ENCODE results near the gene ISG20L2.

ISG20L2 gene

DNA sequence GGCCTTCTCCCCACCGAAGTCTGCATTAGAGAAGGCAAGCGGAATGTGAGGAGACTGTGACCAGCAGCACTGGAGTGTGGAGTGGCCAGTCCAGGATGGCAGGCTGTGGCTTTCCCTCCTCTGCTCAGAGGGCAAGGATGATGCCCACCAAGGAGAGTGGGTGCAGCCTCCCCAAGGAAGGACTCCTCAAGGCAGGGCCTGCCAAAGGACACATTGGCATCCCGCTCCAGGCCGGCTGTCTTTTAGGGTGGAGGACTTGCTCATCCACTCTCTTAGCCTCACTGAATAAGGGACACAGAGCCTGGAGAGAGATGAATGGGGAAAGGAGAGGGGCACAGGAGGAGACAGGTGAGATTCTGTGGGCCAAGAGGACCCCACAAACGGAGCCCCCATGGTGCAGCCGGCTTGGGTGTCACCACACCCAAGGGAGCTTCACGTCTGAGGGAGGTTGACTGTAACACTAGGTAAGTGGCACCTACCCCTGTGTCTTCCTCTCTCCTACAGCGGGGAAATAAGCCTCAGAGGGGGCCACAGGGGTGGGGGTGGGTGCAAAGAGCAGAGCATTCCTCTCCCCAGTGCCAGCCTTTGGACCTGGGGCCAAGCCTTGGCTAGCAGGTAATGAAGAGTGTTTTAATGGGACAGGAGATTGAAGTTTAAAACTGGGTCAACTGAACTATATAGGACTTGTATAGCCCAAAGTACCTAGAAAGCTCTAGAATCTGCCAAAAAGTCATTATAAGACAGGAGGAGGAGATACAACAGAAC, 47.2 kb downstream of the ISG20L2 start:
- H3K4me1 ChIP-seq (ENCODE audit: control insufficient read depth in 5 of 5, insufficient read depth in 5 of 5, low read length in 5 of 5) = peaks cover 0 to 15% (median 12%) of the 10 kb centered on the region in 5 donors
- H3K27ac ChIP-seq (ENCODE audit: low read depth, low read length) = no peak overlapping the region
- no peaks in the 10 kb centered on the region for H3K9me3 ChIP-seq (ENCODE audit: control insufficient read depth in 5 of 5, low read length in 5 of 5)
- peaks cover 13 to 56% (median 24%) of the 10 kb centered on the region in 5 donors for H3K27me3 ChIP-seq (ENCODE audit: control insufficient read depth in 5 of 5, insufficient read depth in 4 of 5, low read length in 5 of 5)
- no peak overlapping the region for H3K4me3 ChIP-seq (ENCODE audit: low read depth in 1 of 5, low read length in 5 of 5)
- no peak overlapping the region for H3K9ac ChIP-seq (ENCODE audit: low read length in 5 of 5)
- H3K36me3 ChIP-seq (ENCODE audit: control insufficient read depth in 5 of 5, insufficient read depth in 5 of 5, low read length in 5 of 5) = no peaks in the 10 kb centered on the region

DNA sequence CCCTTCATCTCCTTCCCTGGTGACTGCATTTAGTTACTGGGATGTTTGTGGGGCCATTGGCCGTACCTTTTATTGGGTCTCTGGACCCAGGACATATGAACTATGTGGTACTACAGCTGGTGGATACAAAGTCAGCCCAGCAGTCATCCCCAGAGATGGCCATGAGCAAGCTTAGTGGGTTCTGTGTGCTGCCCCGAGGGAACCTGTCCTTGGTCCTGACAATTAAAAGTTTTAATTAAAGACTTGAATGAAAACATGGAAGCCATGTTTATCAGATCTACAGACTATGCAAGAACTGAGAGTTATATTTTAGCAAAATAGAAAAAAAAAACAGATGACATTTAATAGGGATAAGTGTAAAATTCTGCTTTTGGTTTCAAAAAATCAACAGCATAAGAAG, 48.5 kb downstream of the ISG20L2 start:
- Histone ChIP-seq H3K4me3 (ENCODE audit: low read depth in 1 of 5, low read length in 5 of 5) (no peak overlapping the region), H3K4me1 (ENCODE audit: control insufficient read depth in 5 of 5, insufficient read depth in 5 of 5, low read length in 5 of 5) (peaks cover 0 to 26% (median 18%) of the 10 kb centered on the region in 5 donors), H3K9ac (ENCODE audit: low read length in 5 of 5) (no peak overlapping the region), H3K9me3 (ENCODE audit: control insufficient read depth in 5 of 5, low read length in 5 of 5) (no peaks in the 10 kb centered on the region), H3K27ac (ENCODE audit: low read depth, low read length) (no peak overlapping the region), H3K27me3 (ENCODE audit: control insufficient read depth in 5 of 5, insufficient read depth in 4 of 5, low read length in 5 of 5) (peaks cover 13 to 64% (median 34%) of the 10 kb centered on the region in 5 donors), H3K36me3 (ENCODE audit: control insufficient read depth in 5 of 5, insufficient read depth in 5 of 5, low read length in 5 of 5) (peaks cover 0 to under 1% (median 0%) of the 10 kb centered on the region in 5 donors)

DNA sequence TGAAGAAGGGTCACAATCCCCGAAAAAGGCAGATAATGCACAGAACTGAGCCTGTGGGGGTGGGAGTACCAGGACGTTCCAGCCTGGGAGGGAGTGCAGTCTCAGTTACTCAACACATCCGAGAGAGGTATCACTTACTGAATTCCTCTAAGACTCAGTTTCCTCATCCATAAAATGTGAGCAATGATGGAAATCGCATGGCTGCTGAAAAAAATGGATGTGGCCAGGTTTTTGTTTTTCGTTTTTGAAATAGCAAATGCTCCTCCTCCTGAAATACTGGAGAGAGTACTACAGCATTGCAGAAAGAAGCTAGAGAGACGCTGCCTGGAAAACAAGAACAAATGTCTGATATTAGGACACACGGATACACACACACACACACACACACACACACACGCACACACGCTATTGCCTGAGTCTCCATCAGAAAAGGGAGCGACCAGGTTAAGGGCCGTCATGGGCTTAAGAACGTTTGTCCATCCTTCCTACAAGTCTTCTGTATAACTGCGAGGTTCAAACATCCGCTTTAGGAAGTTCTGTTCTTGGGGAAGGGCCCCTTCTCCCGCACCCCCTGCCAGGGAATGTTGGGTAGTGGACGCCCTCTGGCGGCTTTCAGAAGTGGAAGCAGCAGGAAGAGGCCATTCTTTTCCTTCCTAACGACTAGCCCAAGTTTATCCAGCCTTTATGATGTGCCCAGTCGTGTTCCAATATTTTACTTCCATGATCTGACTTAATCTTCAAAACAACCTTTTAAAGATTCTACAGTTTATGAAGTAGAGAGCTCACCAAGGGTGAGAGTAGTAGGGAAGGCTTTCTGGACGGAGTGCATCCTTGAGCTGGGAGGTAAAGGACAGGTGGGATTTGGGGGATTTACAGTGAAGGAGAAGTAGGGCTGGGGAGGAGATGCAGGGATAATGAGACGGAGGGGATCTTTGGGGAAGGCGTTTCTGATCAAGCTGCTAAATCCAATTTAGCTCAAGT, 50.7 kb downstream of the ISG20L2 start:
- peak overlapping the region in 1 of 5 donors; percentile 66 for H3K9ac ChIP-seq (ENCODE audit: low read length in 5 of 5)
- H3K4me3 ChIP-seq (ENCODE audit: low read depth in 1 of 5, low read length in 5 of 5) = peak overlapping the region; percentile 21 to 72 (median 69)
- H3K36me3 ChIP-seq (ENCODE audit: control insufficient read depth in 5 of 5, insufficient read depth in 5 of 5, low read length in 5 of 5) = peaks cover 0 to 15% (median 8%) of the 10 kb centered on the region in 5 donors
- H3K4me1 ChIP-seq (ENCODE audit: control insufficient read depth in 5 of 5, insufficient read depth in 5 of 5, low read length in 5 of 5) = peaks cover 0 to 45% (median 28%) of the 10 kb centered on the region in 5 donors
- peak overlapping the region; percentile 52 for H3K27ac ChIP-seq (ENCODE audit: low read depth, low read length)
- no peaks in the 10 kb centered on the region for H3K9me3 ChIP-seq (ENCODE audit: control insufficient read depth in 5 of 5, low read length in 5 of 5)
- H3K27me3 ChIP-seq (ENCODE audit: control insufficient read depth in 5 of 5, insufficient read depth in 4 of 5, low read length in 5 of 5) = peaks cover 19 to 65% (median 34%) of the 10 kb centered on the region in 5 donors

DNA sequence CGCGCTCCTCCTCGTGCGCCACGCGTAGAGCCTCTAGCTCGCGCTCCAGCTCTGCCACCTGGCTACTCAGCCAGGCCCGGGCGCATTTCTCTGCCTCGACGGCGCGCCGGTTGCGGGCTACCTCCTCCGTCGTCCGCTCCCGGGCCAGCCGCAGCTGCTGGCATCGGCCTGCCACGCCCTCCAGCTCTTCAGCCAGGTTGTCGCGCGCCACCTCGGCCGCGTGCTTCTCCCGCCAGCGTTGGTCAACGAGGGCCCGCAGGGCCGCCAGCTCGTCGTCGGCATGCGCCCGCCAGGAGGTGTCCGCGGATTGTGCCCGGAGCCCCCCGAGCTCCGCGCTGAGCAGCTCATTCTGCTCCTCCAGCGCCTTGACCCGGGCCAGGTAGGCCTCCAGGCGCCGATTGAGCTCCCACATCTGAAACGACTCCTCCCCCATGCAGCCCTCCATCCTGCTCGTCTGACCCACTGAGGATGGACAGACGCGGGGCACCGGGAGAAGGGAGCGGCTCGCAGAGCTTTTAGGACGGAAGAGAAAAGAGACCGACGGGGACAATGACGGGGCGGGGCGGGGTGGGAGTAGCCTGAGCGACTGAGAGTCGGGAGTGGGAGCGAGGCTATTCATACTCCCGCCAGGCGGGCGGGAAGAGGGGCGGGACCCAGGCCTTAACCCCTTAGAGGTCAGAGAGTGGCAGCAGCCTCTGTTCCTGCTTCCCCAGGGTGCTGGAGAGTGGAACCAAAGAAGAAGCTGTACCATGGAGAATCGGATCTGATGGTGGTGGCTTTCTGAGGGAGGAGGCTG, 51.5 kb downstream of the ISG20L2 start, which contains the start of gene NES:
Gene NES, minus strand, starts transcription at position 588 of the 796 bp plus-strand sequence. Its CDS starts 143 bp downstream, at position 445.
- peaks cover 19 to 64% (median 34%) of the 10 kb centered on the region in 5 donors for H3K27me3 ChIP-seq (ENCODE audit: control insufficient read depth in 5 of 5, insufficient read depth in 4 of 5, low read length in 5 of 5)
- peaks cover 0 to 49% (median 28%) of the 10 kb centered on the region in 5 donors for H3K4me1 ChIP-seq (ENCODE audit: control insufficient read depth in 5 of 5, insufficient read depth in 5 of 5, low read length in 5 of 5)
- H3K9me3 ChIP-seq (ENCODE audit: control insufficient read depth in 5 of 5, low read length in 5 of 5) = no peaks in the 10 kb centered on the region
- H3K4me3 ChIP-seq (ENCODE audit: low read depth in 1 of 5, low read length in 5 of 5) = peak within 1 kb of the TSS; percentile 25 to 72 (median 69)
- peak within 1 kb of the TSS; percentile 62 for H3K27ac ChIP-seq (ENCODE audit: low read depth, low read length)
- H3K9ac ChIP-seq (ENCODE audit: low read length in 5 of 5) = peak within 1 kb of the TSS in 3 of 5 donors; percentile 66 to 72 (median 70)
- peaks cover 0 to 23% (median 8%) of the 10 kb centered on the region in 5 donors for H3K36me3 ChIP-seq (ENCODE audit: control insufficient read depth in 5 of 5, insufficient read depth in 5 of 5, low read length in 5 of 5)

DNA sequence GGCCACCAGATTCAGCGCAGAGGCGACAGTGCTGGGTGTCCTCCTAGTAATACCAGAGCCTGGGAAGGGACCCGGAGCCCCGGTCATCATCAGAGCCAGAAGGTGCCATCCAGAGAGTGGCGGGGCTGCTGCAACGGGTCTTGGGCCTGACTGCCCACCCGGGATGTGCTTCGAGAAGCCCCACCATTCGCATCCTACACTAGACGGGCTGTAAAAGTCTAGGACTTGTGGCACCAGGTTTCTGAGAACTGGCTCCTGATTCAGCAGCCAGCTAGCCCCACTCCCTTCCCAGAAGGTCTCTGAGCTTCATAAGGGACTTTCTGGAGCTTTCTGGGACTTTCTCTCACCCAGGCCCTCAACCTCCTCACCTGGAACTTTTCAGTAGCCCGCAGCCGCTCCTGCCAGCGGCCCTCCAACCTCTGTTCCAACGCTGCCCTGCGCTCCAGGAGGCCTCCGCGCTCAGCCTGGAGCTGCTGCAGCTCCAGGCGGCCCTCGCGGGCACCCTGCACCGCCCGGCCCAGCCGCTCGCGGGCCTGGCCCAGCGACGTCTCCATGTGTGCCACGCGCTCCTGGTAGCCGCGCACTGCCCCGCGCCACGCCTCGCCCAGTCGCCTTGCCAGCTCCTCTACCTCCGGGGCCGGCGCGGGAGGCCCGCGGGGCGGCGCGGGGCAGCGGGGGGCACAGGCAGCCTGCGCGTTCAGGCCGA, 52.3 kb downstream of the ISG20L2 start:
- H3K4me3 ChIP-seq (ENCODE audit: low read depth in 1 of 5, low read length in 5 of 5) = peak overlapping the region; percentile 1 to 70 (median 69)
- H3K27ac ChIP-seq (ENCODE audit: low read depth, low read length) = peak overlapping the region; percentile 62
- H3K27me3 ChIP-seq (ENCODE audit: control insufficient read depth in 5 of 5, insufficient read depth in 4 of 5, low read length in 5 of 5) = peaks cover 17 to 58% (median 30%) of the 10 kb centered on the region in 5 donors
- H3K4me1 ChIP-seq (ENCODE audit: control insufficient read depth in 5 of 5, insufficient read depth in 5 of 5, low read length in 5 of 5) = peaks cover 0 to 50% (median 28%) of the 10 kb centered on the region in 5 donors
- H3K9ac ChIP-seq (ENCODE audit: low read length in 5 of 5) = peak overlapping the region in 3 of 5 donors; percentile 31 to 72 (median 47)
- peaks cover 0 to 24% (median 8%) of the 10 kb centered on the region in 5 donors for H3K36me3 ChIP-seq (ENCODE audit: control insufficient read depth in 5 of 5, insufficient read depth in 5 of 5, low read length in 5 of 5)
- H3K9me3 ChIP-seq (ENCODE audit: control insufficient read depth in 5 of 5, low read length in 5 of 5) = no peaks in the 10 kb centered on the region

DNA sequence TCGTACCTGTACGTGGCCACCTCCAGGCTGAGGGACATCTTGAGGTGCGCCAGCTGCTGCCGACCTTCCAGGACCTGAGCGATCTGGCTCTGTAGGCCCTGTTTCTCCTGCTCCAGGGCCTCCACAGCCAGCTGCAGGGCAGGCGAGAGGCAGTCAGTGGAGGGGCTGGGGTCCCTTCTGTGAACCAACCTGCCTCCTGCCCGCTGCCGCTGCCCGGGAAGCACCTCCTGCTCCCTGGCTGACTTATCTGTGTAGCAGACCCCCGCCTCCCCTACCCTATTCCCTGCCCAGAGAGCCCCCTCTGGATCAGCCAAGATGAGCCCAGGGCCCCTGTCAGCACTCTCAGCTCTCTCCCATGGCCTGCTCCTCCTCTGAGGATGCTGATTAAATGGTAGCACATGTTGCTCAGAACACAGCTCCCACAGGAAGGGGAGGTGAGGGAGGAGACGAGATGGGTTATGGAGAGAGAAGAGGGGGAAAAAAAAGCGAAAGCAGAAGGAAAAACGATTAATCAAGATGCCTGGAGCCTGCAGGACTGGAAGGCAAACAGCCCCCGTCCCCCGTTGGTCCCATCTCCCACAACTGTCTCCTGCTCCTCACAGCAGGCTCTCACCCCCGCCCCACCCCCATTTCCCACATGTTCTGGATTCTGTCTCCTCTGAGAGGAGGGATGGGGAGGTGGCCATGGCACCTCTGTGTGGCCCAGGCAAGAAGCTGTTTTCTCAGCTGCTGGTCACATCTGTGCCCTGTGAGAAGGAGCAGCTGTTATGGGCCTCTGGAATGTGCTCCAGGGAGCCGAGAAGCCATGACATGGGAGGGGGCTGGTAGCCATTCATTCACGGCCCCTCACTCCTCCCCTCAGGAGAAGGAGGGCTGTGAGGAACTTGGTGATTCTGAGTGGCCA, 53.1 kb downstream of the ISG20L2 start:
- Histone ChIP-seq H3K9ac (ENCODE audit: low read length in 5 of 5) (peak overlapping the region in 3 of 5 donors; percentile 47 to 72 (median 47)), H3K4me3 (ENCODE audit: low read depth in 1 of 5, low read length in 5 of 5) (peak overlapping the region in 4 of 5 donors; percentile 48 to 70 (median 69)), H3K27ac (ENCODE audit: low read depth, low read length) (peak overlapping the region; percentile 62), H3K27me3 (ENCODE audit: control insufficient read depth in 5 of 5, insufficient read depth in 4 of 5, low read length in 5 of 5) (peaks cover 13 to 57% (median 25%) of the 10 kb centered on the region in 5 donors), H3K9me3 (ENCODE audit: control insufficient read depth in 5 of 5, low read length in 5 of 5) (no peaks in the 10 kb centered on the region), H3K4me1 (ENCODE audit: control insufficient read depth in 5 of 5, insufficient read depth in 5 of 5, low read length in 5 of 5) (peaks cover 0 to 56% (median 28%) of the 10 kb centered on the region in 5 donors), H3K36me3 (ENCODE audit: control insufficient read depth in 5 of 5, insufficient read depth in 5 of 5, low read length in 5 of 5) (peaks cover 0 to 28% (median 8%) of the 10 kb centered on the region in 5 donors)

DNA sequence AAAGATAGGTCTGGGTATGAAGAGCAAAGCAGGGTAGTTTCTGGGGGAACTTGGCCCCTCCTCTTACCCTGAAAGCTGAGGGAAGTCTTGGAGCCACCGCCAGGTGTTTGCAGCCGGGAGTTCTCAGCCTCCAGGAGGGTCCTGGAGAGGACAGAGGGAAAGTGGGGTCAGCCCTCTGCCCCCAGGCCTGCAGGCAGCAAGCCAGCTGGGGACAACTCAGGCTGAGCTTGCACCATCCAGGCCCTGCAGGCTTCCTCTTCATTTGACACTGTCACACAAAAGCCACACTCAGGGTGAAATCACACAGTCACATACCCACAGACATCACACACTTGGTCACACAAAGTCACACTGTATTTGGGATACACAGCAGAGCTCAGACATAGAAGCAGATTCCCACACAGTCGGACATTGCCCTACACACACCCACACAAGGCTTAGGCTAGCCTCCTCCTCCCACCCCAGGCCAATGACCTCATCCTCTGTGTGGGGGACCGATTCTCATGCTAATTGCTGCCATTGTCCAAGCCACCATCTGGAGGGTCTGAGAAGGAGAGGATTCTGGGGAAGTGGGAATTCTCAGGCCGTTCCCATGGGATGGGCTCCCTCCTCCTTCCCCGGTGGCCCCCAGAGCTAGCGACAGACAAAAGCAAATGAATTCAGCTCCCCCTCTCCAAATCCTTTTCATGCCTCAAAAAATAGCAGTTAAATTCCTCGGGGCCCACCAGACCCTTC, 55.0 kb downstream of the ISG20L2 start:
- Histone ChIP-seq H3K4me1 (ENCODE audit: control insufficient read depth in 5 of 5, insufficient read depth in 5 of 5, low read length in 5 of 5) (peaks cover 2 to 75% (median 32%) of the 10 kb centered on the region in 5 donors), H3K27ac (ENCODE audit: low read depth, low read length) (peak overlapping the region; percentile 16), H3K4me3 (ENCODE audit: low read depth in 1 of 5, low read length in 5 of 5) (peak overlapping the region in 1 of 5 donors; percentile 69), H3K9me3 (ENCODE audit: control insufficient read depth in 5 of 5, low read length in 5 of 5) (no peaks in the 10 kb centered on the region), H3K36me3 (ENCODE audit: control insufficient read depth in 5 of 5, insufficient read depth in 5 of 5, low read length in 5 of 5) (peaks cover 0 to 28% (median 8%) of the 10 kb centered on the region in 5 donors), H3K27me3 (ENCODE audit: control insufficient read depth in 5 of 5, insufficient read depth in 4 of 5, low read length in 5 of 5) (peaks cover 16 to 47% (median 26%) of the 10 kb centered on the region in 5 donors), H3K9ac (ENCODE audit: low read length in 5 of 5) (peak overlapping the region in 1 of 5 donors; percentile 51)

All from subcutaneous abdominal adipose tissue (tissue), 5 donors.